GM12891 (cell line): ENCODE measurements around the gene ABHD2.

ENCODE experiments used
- POLR2A ChIP-seq: IDR thresholded peaks from 2 replicates; pipeline ENCODE4 v1.6.1; 2011; ENCODE audit warnings: low read depth, low read length, control low read depth
- POLR2AphosphoS5 ChIP-seq: IDR thresholded peaks from 2 replicates; pipeline ENCODE4 v1.6.1; 2011; ENCODE audit warnings: low read depth, low read length, control low read depth
- POU2F2 ChIP-seq: IDR thresholded peaks from 2 replicates; pipeline ENCODE4 v1.6.1; 2011; ENCODE audit warnings: low read depth, mild to moderate bottlenecking, control low read depth, low read length, moderate library complexity
- SPI1 ChIP-seq: IDR thresholded peaks from 2 replicates; pipeline ENCODE4 v1.6.1; 2011; ENCODE audit warnings: low read depth, low read length, control low read depth
- TAF1 ChIP-seq: IDR thresholded peaks from 2 replicates; pipeline ENCODE4 v1.6.1; 2011; ENCODE audit warnings: low read depth, low read length, control low read depth

GRCh38 chr15:89095556-89095955 lies 7.3 kb downstream of the ABHD2 start:
- no peak for TF ChIP-seq POLR2A
- no peak for TF ChIP-seq POLR2AphosphoS5
- TF ChIP-seq SPI1, result no peak
- no peak for TF ChIP-seq TAF1
- TF ChIP-seq POU2F2, result no peak
